Endodermal cell (in vitro differentiated cells): ENCODE measurements around the gene PRAF2. TPM values are rescaled to one million over a fixed set of nuclear protein-coding genes. Genes with fewer than 3 reads are reported as not detected.

ENCODE experiments used
- DNase-seq: peaks from one replicate; pipeline ENCODE4 v3.0.0-alpha.2; 2017
- H3K27ac ChIP-seq: 2 replicates; pipeline ENCODE4 v1.5.1; 2013; ENCODE audit warnings: mild to moderate bottlenecking, low read depth, low read length, moderate library complexity
- H3K27me3 ChIP-seq: 2 replicates; pipeline ENCODE4 v1.6.1; 2013; ENCODE audit warnings: mild to moderate bottlenecking, low read length, moderate library complexity; ENCODE audit not compliant: insufficient read depth, control insufficient read depth, poor library complexity, severe bottlenecking
- H3K36me3 ChIP-seq: 2 replicates; pipeline ENCODE4 v1.7.0; 2013; ENCODE audit warnings: mild to moderate bottlenecking, low read length, moderate library complexity; ENCODE audit not compliant: control insufficient read depth, insufficient read depth
- H3K4me1 ChIP-seq: one replicate; pipeline ENCODE4 v1.7.0; 2013; ENCODE audit warnings: low read length; ENCODE audit not compliant: control insufficient read depth, insufficient read depth
- H3K4me3 ChIP-seq: 2 replicates; pipeline ENCODE4 v1.5.1; 2013; ENCODE audit warnings: mild to moderate bottlenecking, low read length, moderate library complexity
- H3K9ac ChIP-seq: 2 replicates; pipeline ENCODE4 v1.6.1; 2013; ENCODE audit warnings: mild to moderate bottlenecking, low read length, moderate library complexity; ENCODE audit not compliant: poor library complexity, severe bottlenecking; ENCODE audit errors: extremely low read depth
- H3K9me3 ChIP-seq: 2 replicates; pipeline ENCODE4 v1.6.1; 2013; ENCODE audit warnings: mild to moderate bottlenecking, low read length, moderate library complexity; ENCODE audit not compliant: control insufficient read depth
- H3K27ac Mint-ChIP-seq: 2 replicates; pipeline ENCODE4 v1.8.0; 2020; ENCODE audit warnings: mixed read lengths
- H3K27me3 Mint-ChIP-seq: 2 replicates; pipeline ENCODE4 v1.8.0; 2021; ENCODE audit warnings: mild to moderate bottlenecking, mixed read lengths; ENCODE audit not compliant: insufficient read depth
- H3K36me3 Mint-ChIP-seq: 2 replicates; pipeline ENCODE4 v1.8.0; 2020; ENCODE audit warnings: low read depth, mixed read lengths
- H3K4me1 Mint-ChIP-seq: 2 replicates; pipeline ENCODE4 v1.8.0; 2020; ENCODE audit warnings: mixed read lengths
- H3K4me3 Mint-ChIP-seq: 2 replicates; pipeline ENCODE4 v1.8.0; 2020; ENCODE audit warnings: mild to moderate bottlenecking, moderate library complexity, mixed read lengths
- H3K9me3 Mint-ChIP-seq: 2 replicates; pipeline ENCODE4 v1.8.0; 2020; ENCODE audit warnings: mild to moderate bottlenecking, mixed read lengths
- WGBS, 2 experiments: methylation state at CpG; one replicate each; pipeline versions ENCODE4 v1.1.5 to v1.1.7; 2013; ENCODE audit warnings: missing lambda C conversion rate in 2 of 2, mixed read lengths in 1 of 2; ENCODE audit not compliant: insufficient coverage in 1 of 2, insufficient read length in 1 of 2; 5-methylcytosine and 5-hydroxymethylcytosine counted together
- total RNA-seq, 2 donors: library from RNA; stranded (reverse); fragmentation: NEBNext Ultra II Directional in 1 of 2; extraction: Animal tissue kit (Norgen Biotek cat#: 25700) in 1 of 2; gene quantifications; 2 replicates in 1 of 2; 3 replicates in 1 of 2; pipeline ENCODE4 v1.2.1, GENCODE V29; 2021
- TF ChIP-seq, protein P1 (sequence below): fragments of 200-600 bp; sonication (generic); conservative IDR thresholded peaks from 2 replicates; pipeline ENCODE4 v1.5.0; 2021; ENCODE audit warnings: antibody characterized with exemption, mild to moderate bottlenecking

Gene PRAF2
- total RNA-seq, 2 donors from 2014 or later = 8.2 to 15.7 TPM

DNA sequence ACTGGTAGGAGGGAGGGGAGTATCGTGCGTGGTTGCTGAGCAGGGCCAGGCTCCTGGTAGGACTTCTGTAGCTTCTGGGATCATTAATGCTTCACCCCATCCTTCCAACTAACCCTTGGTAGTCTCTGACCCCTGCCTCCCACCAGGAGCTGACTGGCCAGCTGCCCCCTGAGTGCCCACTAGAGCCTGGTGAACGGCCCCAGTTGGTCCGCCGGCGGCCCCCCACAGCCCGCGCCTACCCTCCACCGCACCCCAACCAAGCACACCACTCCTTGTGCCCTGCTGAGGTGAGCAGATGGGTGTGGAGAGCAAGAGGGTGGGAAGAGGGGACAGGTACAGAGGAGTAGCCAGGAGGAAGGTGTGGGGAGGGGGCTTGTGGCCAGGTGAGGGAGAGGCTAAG is 10.1 kb downstream of the PRAF2 start:
- Histone ChIP-seq H3K9me3 (no peaks in the 10 kb centered on the region), H3K27me3 (no peaks in the 10 kb centered on the region), H3K9ac (no peak overlapping the region), H3K27ac (no peak overlapping the region), H3K36me3 (no peaks in the 10 kb centered on the region), H3K4me3 (no peak overlapping the region), H3K4me1 (no peaks in the 10 kb centered on the region)
- H3K4me3 Mint-ChIP-seq = no peak overlapping the region
- H3K9me3 Mint-ChIP-seq = peaks cover 60% of the 10 kb centered on the region
- H3K27me3 Mint-ChIP-seq = no peaks in the 10 kb centered on the region
- WGBS, 2 experiments = 96% methylated on average over 4 of the region's 9 CpGs; no CpG with 5 or more reads in 1 of the 2 experiments
- peaks cover 13% of the 10 kb centered on the region for H3K36me3 Mint-ChIP-seq
- no peaks in the 10 kb centered on the region for H3K4me1 Mint-ChIP-seq
- TF ChIP-seq, protein P1, sequence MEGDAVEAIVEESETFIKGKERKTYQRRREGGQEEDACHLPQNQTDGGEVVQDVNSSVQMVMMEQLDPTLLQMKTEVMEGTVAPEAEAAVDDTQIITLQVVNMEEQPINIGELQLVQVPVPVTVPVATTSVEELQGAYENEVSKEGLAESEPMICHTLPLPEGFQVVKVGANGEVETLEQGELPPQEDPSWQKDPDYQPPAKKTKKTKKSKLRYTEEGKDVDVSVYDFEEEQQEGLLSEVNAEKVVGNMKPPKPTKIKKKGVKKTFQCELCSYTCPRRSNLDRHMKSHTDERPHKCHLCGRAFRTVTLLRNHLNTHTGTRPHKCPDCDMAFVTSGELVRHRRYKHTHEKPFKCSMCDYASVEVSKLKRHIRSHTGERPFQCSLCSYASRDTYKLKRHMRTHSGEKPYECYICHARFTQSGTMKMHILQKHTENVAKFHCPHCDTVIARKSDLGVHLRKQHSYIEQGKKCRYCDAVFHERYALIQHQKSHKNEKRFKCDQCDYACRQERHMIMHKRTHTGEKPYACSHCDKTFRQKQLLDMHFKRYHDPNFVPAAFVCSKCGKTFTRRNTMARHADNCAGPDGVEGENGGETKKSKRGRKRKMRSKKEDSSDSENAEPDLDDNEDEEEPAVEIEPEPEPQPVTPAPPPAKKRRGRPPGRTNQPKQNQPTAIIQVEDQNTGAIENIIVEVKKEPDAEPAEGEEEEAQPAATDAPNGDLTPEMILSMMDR = no peak
- H3K27ac Mint-ChIP-seq = no peak overlapping the region
- DNase-seq = no peak

- Histone ChIP-seq H3K9me3 (no peaks in the 10 kb centered on the region), H3K9ac (no peak overlapping the region), H3K36me3 (no peaks in the 10 kb centered on the region), H3K4me1 (no peaks in the 10 kb centered on the region), H3K27ac (no peak overlapping the region), H3K4me3 (no peak overlapping the region), H3K27me3 (no peaks in the 10 kb centered on the region)
- no peak overlapping the region for H3K4me3 Mint-ChIP-seq
- no peaks in the 10 kb centered on the region for H3K27me3 Mint-ChIP-seq
- DNase-seq = no peak
- H3K27ac Mint-ChIP-seq = no peak overlapping the region
- TF ChIP-seq, protein P1 = no peak
- 60 to 91% methylated on average over 1 to 9 of the region's 10 CpGs for WGBS, 2 experiments
- peaks cover 64% of the 10 kb centered on the region for H3K9me3 Mint-ChIP-seq
- H3K4me1 Mint-ChIP-seq = no peaks in the 10 kb centered on the region
- peaks cover 13% of the 10 kb centered on the region for H3K36me3 Mint-ChIP-seq
Observed at GRCh38 chrX:49061916-49062315, 11.9 kb downstream of the PRAF2 start.

- TF ChIP-seq, protein P1 = no peak
- no peak for DNase-seq
Observed at GRCh38 chrX:49061490-49061889, 12.3 kb downstream of the PRAF2 start.

More at GRCh38 chrX:49061490-49061889, 12.3 kb downstream of the PRAF2 start:
- Histone ChIP-seq H3K27ac (no peak overlapping the region), H3K9me3 (no peaks in the 10 kb centered on the region), H3K9ac (no peak overlapping the region), H3K36me3 (no peaks in the 10 kb centered on the region), H3K27me3 (no peaks in the 10 kb centered on the region), H3K4me3 (no peak overlapping the region), H3K4me1 (no peaks in the 10 kb centered on the region)
- Mint-ChIP-seq H3K27me3 (no peaks in the 10 kb centered on the region), H3K4me3 (no peak overlapping the region), H3K27ac (no peak overlapping the region), H3K36me3 (peaks cover 13% of the 10 kb centered on the region), H3K4me1 (no peaks in the 10 kb centered on the region), H3K9me3 (peaks cover 65% of the 10 kb centered on the region)
- 94% methylated on average over 6 of the region's 7 CpGs; no CpG with 5 or more reads in 1 of the 2 experiments for WGBS, 2 experiments
